GM18907 (cell line): ENCODE measurements around the gene CCDC97.
"Not testable (repeated sequence)": the region's sequence is repeated elsewhere in the genome, so short reads cannot be mapped to it uniquely, and the experiment has no call there.

Source experiments
- ATAC-seq: cut with Tn5 transposase; IDR thresholded peaks from one replicate; pipeline ENCODE4 v1.9.1; 2021; ENCODE audit warnings: mild to moderate bottlenecking, moderate library complexity; ENCODE audit not compliant: unreplicated experiment

The CCDC97 gene

DNA sequence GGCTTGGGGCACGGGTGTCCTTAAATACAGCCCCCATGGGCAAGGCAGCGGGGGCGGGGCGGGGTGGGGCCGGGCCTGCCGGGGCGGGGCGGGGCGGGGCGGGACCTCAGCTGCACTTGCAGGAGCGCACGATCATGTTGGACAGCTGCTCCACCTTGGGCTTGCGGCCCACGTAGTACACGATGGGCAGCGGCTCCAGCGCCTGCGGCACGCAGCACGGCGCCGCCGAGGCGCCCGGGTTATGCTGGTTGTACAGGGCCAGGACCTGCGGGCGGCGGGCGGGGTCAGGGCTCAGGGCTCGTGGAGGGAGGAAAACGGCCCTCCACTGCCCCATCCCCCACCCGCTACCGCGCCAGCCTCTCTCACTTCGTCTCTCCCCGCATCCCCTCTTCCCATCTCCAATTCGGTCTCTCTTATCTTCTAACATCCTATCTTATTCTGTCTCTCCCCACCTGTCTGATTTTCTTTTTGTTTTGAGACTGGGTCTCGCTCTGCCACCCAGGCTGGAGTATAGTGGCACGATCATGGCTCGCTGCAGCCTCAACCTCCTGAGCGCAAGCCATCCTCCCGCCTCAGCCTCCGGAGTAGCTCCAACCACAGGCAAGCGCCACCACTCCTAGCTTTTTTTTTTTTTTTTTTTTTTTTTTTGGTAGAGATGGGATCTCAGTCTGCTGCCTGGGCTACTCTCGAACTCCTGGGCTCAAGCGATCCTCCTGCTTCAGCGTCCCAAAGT is 21.1 kb downstream of the CCDC97 start:
- ATAC-seq: no peak

DNA sequence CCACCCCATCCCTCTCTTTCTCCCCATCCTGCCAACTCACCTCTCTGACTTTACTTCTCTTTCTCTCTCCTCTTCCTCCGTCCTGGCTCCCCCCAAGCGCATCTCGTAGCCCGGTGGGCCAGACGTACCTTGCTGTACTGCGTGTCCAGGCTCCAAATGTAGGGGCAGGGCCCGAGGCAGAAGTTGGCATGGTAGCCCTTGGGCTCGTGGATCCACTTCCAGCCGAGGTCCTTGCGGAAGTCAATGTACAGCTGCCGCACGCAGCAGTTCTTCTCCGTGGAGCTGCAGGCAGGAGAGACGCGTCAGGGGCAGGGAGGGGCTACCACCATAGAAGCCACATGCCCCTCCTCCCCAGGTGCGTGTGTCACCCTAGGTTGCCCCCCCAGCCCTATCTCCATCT is 22.0 kb downstream of the CCDC97 start:
- no peak for ATAC-seq

- ATAC-seq: no peak
These were observed 22.5 kb downstream of the CCDC97 start for GRCh38 chr19:41332468-41332867.

DNA sequence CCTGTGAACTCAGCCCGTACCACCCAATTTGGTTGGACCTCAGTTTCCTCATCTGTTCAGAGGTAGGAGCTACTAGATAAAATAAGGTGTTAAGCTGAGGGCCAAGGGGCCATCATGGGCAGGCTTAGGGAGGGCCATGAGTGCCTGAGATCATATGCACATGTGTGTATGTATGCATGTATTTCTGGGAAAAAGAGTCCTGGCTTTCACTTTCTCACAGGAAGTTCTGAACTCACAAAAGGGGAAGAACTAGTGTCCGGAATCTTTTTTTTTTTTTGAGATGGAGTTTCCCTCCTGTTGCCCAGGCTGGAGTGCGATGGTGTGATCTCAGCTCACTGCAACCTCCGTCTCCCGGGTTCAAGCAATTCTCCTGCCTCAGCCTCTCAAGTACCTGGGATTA is 24.8 kb downstream of the CCDC97 start:
- no peak for ATAC-seq

GRCh38 chr19:41335467-41335866 is 25.5 kb downstream of the CCDC97 start:
- ATAC-seq: no peak

DNA sequence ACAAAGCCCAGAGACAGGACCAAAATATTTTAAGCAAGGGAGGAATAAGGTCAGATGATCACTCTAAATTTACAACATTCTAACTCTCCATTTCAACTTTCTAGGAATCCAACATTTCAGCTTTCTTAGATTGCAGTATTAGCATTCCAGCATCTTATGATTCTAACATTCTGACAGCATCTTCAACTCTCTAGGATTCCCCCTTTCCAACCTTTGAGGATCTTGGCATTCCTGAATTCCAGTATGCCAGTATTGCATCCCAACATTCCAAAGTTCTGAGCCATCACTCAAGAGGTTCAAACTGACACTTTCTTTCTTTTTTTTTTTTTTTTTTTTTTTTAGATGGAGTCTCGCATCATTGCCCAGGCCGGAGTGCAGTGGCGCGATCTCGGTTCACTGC is 30.0 kb downstream of the CCDC97 start:
- ATAC-seq: no peak

DNA sequence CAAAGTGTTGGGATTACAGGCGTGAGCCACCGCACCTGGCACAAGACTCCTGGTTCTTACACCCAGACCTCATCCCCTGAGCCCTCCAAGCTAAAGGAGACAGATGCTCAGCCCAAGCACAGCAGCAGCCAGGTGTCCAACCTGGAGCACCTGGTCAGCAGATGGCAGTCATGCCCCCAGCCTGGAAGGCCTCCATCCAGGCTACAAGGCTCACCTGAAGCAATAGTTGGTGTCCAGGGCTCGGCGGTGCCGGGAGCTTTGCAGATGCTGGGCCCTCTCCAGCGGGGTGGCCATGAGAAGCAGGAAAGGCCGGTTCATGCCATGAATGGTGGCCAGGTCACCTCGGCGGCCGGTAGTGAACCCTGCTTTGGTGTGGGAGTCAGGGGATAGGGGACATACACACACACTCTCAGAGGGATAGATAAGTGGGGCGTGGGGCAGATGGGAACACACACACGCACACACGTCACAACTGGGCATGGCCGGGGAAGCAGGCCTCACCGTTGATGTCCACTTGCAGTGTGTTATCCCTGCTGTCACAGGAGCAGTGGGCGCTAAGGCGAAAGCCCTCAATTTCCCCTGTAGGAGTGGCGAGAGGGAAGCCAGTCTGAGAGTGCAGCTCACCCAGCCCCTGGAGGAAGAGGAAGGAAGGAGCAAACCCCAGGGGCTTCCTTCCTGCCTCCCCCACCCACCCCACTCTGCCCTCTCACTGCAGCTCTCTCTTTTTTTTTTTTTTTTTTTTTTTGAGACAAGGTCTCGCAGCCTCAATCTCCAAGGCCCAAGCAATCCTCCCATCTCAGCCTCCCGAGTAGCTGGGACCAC is 31.9 kb downstream of the CCDC97 start:
- ATAC-seq: no peak

- no peak for ATAC-seq
These were observed 34.2 kb downstream of the CCDC97 start for GRCh38 chr19:41344162-41344561.

GRCh38 chr19:41346916-41347315 is 36.9 kb downstream of the CCDC97 start:
- ATAC-seq: not testable (repeated sequence)

DNA sequence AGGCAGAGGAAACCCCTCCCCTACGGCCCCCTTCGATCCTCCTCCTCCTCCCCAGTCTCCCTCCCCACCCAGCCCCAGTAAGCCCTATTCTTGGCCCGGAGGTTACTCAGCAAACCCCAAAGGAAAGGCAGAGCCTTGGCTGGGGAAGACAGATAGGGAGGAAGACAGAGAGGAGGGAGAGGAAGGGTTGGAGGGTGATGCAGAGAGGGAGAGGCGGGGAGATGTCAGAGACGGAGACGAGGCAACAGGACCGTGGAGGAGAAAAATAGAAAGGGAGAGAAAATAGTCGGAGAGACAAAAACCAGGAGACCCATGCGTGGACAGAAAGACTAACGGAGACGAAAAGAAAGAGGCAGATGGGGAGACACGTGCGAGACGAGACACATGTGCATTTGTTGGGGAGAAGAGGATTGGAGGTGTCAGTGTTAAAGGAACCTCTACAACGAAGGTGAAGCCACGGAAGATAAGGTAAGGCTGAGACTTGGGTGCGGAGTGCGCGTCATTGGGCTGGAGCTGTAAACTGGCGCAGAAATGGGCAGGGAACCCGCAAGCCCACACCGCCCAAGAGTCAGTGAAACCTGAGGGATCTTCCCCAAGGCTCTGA is 40.9 kb downstream of the CCDC97 start:
- no peak for ATAC-seq

DNA sequence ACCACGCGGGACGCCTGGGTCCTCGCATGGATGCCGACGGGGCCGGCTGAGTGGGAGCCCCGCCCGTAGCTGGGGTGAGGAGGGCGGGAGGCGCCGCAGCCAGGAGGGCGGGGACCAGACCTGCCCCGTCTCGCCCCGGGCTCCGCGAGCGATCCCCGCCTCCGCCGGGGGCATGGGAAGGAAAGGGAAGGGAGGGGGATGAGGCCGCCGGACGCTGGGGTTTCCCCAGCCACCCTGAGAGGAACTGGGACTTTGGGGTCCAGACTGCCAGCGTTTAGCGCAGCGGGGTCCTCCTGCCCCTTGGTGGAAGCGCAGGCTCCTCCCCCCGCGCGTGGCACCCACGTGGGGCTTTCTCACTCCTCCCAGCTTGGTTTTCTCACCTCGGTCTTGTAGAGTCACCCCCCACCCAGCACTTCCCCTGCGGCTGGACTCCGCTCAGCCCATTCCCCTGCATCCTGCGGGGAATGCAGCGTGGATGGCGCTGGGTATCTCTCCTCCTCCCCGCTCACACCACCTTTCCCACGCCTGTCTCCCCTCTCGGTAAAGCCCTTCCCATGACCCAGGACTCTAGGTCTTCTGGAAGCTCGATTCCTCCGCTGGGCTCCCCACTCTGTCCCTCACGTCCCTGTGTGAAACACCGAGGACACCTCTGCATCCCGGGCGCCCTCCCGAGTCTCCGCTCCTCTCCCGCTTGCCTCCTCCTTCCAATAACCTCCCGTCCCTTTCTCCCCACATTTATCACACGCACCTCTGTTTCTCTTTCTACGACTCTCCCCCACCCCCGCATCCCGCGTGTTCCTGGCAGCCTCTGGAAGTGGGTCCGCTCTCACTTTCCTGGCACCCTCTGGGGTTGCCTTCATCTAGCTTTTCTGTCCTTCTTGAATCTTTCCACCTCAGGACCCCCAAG is 41.6 kb downstream of the CCDC97 start:
- peak; percentile 35 for ATAC-seq

- no peak for ATAC-seq
These were observed 42.3 kb downstream of the CCDC97 start for GRCh38 chr19:41352279-41352608.

- no peak for ATAC-seq
These were observed 42.9 kb downstream of the CCDC97 start for GRCh38 chr19:41352609-41353465.

DNA sequence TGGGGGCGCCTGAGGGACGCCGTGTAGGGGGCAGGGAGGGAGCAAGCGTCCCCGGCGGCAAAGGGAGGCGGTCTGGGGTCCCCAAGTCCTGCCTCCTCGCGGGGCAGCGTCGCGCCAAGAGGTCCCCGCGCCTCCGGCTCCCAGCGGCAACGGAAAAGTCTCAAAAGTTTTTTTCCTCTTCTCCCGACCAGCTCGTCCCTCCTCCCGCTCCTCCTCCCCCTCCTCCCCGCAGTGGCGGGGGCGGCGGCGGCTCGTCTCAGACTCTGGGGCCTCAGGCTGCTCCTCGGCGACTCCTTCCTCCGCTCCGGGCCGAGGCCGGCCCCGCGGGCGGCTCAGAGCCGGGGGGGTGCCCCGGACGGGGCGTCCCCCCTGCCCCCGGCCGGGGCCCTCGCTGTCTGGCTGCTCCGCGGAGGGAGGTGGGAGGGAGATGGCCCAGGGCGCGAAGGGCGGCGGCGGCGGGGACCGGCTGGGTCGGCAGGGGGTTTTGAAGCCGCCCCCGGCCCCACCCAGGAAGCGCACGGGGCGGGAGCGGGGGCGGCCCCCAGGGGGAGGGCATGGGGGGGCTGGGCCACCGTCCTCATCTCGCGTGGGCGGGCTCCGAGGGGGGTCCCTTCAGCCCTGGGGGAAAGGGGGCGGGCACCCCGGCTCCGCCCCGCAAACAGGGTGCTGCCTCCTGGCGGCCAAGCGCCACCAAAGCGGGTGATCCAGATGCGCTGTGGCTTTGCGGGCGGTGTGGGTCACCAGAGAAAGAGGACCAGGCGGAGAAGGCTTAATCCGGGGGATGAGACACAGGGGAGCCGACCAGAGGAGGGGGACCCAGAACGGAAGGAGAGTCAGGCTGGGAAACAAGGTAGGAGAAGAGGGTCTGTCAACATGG is 43.7 kb downstream of the CCDC97 start, which contains the start of gene TGFB1:
Gene TGFB1, minus strand, starts transcription at position 457 of the 877 bp plus-strand sequence. CDS start 878 bp downstream, outside the sequence.
- ATAC-seq: peak; percentile 47

DNA sequence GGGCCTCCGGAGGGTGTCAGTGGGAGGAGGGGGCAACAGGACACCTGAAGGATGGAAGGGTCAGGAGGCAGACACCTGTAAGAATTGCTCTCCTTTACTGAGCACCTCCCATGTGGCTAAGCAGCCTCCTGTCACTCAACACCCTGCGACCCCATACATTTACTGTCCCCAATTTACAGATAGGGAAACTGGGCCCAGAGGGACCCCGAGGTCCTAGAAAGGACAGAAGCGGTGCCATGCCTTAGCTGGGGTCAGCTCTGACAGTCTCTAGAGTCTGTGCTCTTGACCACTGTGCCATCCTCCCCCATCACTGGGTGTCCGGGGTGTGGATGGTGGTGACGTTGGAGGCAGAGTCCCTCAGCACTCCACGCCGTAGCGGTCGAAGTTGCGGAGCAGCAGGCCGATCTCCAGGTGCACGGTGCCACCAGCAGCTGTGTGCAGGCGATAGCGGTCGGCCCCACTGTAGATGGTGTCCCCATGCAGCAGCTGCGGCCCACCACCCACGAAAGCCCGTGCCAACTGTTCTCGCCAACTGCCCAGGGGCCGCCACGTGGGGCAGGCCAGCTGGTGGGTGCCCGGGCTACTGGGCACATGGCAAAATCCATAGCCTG is 44.5 kb downstream of the CCDC97 start:
- no peak for ATAC-seq

- no peak for ATAC-seq
These were observed 45.1 kb downstream of the CCDC97 start for GRCh38 chr19:41355035-41355434.

GRCh38 chr19:41355802-41356201 is 45.8 kb downstream of the CCDC97 start:
- no peak for ATAC-seq

- no peak for ATAC-seq
These were observed 47.2 kb downstream of the CCDC97 start for GRCh38 chr19:41356984-41357739.
